ENCODE results near the gene SERBP1. TPM values are rescaled to one million over a fixed set of nuclear protein-coding genes. Genes with fewer than 3 reads are reported as not detected.
"Not testable (repeated sequence)": the region's sequence is repeated elsewhere in the genome, so short reads cannot be mapped to it uniquely, and the experiment has no call there.

SERBP1 gene
- total RNA-seq, 1 donor from 2014 or later = 148 TPM

- peak; percentile 43 to 79 for DNase-seq (ENCODE audit: low read depth in 2 of 2)
Measured at GRCh38 chr1:67441183-67441582, 11.0 kb upstream of the SERBP1 start.

- DNase-seq (ENCODE audit: low read depth in 2 of 2) = peak in 1 of 2 donors; percentile 28
Measured at GRCh38 chr1:67440339-67440738, 10.1 kb upstream of the SERBP1 start.

GRCh38 chr1:67439277-67440029 is 9.3 kb upstream of the SERBP1 start:
- DNase-seq (ENCODE audit: low read depth in 2 of 2) = no peak

- DNase-seq (ENCODE audit: low read depth in 2 of 2) = no peak
Measured at GRCh38 chr1:67437961-67438360, 7.8 kb upstream of the SERBP1 start.

GRCh38 chr1:67436511-67437055 is 6.4 kb upstream of the SERBP1 start:
- no peak for DNase-seq (ENCODE audit: low read depth in 2 of 2)

- DNase-seq (ENCODE audit: low read depth in 2 of 2) = no peak
Measured at GRCh38 chr1:67434491-67434890, 4.3 kb upstream of the SERBP1 start.

- no peak for DNase-seq (ENCODE audit: low read depth in 2 of 2)
Measured at GRCh38 chr1:67433837-67434236, 3.6 kb upstream of the SERBP1 start.

- no peak for DNase-seq (ENCODE audit: low read depth in 2 of 2)
Measured at GRCh38 chr1:67432745-67433144, 2.5 kb upstream of the SERBP1 start.

- DNase-seq (ENCODE audit: low read depth in 2 of 2) = no peak
Measured at GRCh38 chr1:67431869-67432578, 1.8 kb upstream of the SERBP1 start.

- DNase-seq (ENCODE audit: low read depth in 2 of 2) = no peak
Measured at GRCh38 chr1:67431156-67431765, 1.1 kb upstream of the SERBP1 start.

- peak in 1 of 2 donors; percentile 28 for DNase-seq (ENCODE audit: low read depth in 2 of 2)
Measured at GRCh38 chr1:67429528-67430357, 459 bp downstream of the SERBP1 start.

GRCh38 chr1:67429011-67429527 is 1.1 kb downstream of the SERBP1 start:
- DNase-seq (ENCODE audit: low read depth in 2 of 2) = peak in 1 of 2 donors; percentile 29

GRCh38 chr1:67427947-67428346 is 2.3 kb downstream of the SERBP1 start:
- DNase-seq (ENCODE audit: low read depth in 2 of 2) = no peak

- no peak for DNase-seq (ENCODE audit: low read depth in 2 of 2)
Measured at GRCh38 chr1:67427465-67427864, 2.7 kb downstream of the SERBP1 start.

GRCh38 chr1:67420835-67421492 is 9.2 kb downstream of the SERBP1 start:
- no peak for DNase-seq (ENCODE audit: low read depth in 2 of 2)

- no peak for DNase-seq (ENCODE audit: low read depth in 2 of 2)
Measured at GRCh38 chr1:67418839-67419586, 11.2 kb downstream of the SERBP1 start.

- not testable (repeated sequence) for DNase-seq (ENCODE audit: low read depth in 2 of 2)
Measured at GRCh38 chr1:67417733-67418132, 12.5 kb downstream of the SERBP1 start.

GRCh38 chr1:67415041-67415440 is 15.2 kb downstream of the SERBP1 start:
- no peak for DNase-seq (ENCODE audit: low read depth in 2 of 2)

GRCh38 chr1:67414574-67414973 is 15.6 kb downstream of the SERBP1 start:
- DNase-seq (ENCODE audit: low read depth in 2 of 2) = no peak

GRCh38 chr1:67413101-67413500 is 17.1 kb downstream of the SERBP1 start:
- not testable (repeated sequence) for DNase-seq (ENCODE audit: low read depth in 2 of 2)

Data from dermis microvascular lymphatic vessel endothelial cell (primary cell).